Measurements from ENCODE around the gene LMNB1.

The LMNB1 gene

DNA sequence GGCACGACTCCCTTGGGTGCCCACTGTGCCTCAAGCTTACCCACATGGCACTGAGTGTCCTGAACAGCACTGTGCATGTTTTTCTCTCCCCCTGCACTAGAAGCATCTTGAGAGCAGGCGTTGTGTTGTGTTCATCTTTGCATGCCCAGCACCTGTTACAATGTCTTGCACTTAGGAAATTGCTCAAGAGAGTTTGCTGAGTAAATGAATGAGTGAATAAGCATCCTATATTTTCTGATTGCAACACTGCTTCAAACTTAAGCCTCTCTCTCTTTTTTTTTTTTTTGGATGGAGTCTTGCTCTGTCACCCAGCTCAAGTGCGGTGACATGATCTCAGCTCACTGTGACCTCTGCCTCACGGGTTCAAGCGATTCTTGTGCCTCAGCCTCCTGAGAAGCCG is 94.5 kb downstream of the LMNB1 start:
- no peaks in the 10 kb centered on the region for H3K79me2 ChIP-seq (ENCODE audit: insufficient read depth, low read length)
- H3K9me2 ChIP-seq (replicated peaks; ENCODE audit: insufficient read depth, low read length) = no peaks in the 10 kb centered on the region
- H3K27me3 ChIP-seq (ENCODE audit: low read length) = no peaks in the 10 kb centered on the region
- no peaks in the 10 kb centered on the region for H3F3A ChIP-seq (ENCODE audit: insufficient read depth)
- H3K9ac ChIP-seq (ENCODE audit: low read length) = no peak overlapping the region
- no peak overlapping the region for H3K4me2 ChIP-seq (ENCODE audit: low read depth, low read length, poor library complexity, severe bottlenecking)
- H2AFZ ChIP-seq (ENCODE audit: low read depth, low read length, severe bottlenecking) = no peak overlapping the region
- no peak overlapping the region for H3K4me3 ChIP-seq (ENCODE audit: insufficient read depth, low read length, poor library complexity, severe bottlenecking)
- no peaks in the 10 kb centered on the region for H3K9me3 ChIP-seq (ENCODE audit: insufficient read depth, low read length)
- no peak for TF ChIP-seq EZH2phosphoT487 (conservative IDR thresholded peaks at IDR 0.05; ENCODE audit: low read length)
- TF ChIP-seq, protein P1, sequence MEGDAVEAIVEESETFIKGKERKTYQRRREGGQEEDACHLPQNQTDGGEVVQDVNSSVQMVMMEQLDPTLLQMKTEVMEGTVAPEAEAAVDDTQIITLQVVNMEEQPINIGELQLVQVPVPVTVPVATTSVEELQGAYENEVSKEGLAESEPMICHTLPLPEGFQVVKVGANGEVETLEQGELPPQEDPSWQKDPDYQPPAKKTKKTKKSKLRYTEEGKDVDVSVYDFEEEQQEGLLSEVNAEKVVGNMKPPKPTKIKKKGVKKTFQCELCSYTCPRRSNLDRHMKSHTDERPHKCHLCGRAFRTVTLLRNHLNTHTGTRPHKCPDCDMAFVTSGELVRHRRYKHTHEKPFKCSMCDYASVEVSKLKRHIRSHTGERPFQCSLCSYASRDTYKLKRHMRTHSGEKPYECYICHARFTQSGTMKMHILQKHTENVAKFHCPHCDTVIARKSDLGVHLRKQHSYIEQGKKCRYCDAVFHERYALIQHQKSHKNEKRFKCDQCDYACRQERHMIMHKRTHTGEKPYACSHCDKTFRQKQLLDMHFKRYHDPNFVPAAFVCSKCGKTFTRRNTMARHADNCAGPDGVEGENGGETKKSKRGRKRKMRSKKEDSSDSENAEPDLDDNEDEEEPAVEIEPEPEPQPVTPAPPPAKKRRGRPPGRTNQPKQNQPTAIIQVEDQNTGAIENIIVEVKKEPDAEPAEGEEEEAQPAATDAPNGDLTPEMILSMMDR (IDR thresholded peaks at IDR 0.05; ENCODE audit: insufficient read depth, low read length, poor library complexity, severe bottlenecking) = no peak
- no peaks in the 10 kb centered on the region for H3K36me3 ChIP-seq (ENCODE audit: low read length)
- no peak overlapping the region for H3K27ac ChIP-seq (ENCODE audit: low read depth, low read length)
- H4K20me1 ChIP-seq (ENCODE audit: low read depth, low read length) = no peaks in the 10 kb centered on the region

DNA sequence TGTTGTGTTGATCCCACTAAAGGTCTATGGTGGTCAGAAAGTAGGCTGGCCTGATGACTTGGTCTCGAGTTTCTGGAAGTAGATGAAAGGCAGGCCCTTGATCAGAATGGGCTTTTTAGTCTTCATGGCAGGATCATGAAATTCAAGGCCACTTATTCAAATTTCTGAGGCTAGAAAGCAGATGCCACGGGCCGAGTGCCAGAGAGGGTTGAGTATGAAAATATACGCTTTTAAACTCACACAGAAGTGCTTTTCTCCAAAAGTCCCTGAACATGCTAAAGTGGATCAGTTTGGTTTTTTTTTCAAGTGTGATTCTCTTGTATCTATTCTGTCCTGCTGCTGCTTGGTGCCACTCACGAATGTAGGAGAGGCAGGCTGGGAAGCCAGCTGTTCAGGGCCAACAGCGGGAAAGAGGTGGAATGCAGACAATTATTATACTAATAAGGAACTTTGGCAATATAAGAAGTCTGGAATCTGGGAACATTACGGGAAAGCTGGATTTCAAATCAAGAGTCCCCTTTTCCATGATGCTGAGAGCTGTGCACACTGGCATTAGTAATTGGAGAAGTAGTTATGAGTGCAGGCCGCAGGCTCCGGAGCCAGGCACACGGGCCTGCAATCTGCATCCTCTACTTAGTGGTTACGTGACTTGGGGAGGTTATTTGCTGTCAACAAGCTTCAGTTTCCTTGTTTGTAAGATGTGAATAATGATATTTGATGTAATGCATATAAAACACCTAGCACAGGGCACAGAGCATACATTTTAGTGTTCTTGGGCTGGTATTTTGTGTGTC is 95.8 kb downstream of the LMNB1 start:
- no peak overlapping the region for H3K9ac ChIP-seq (ENCODE audit: low read length)
- TF ChIP-seq EZH2phosphoT487 (conservative IDR thresholded peaks at IDR 0.05; ENCODE audit: low read length) = no peak
- TF ChIP-seq, protein P1 (IDR thresholded peaks at IDR 0.05; ENCODE audit: insufficient read depth, low read length, poor library complexity, severe bottlenecking) = no peak
- no peak overlapping the region for H3K4me2 ChIP-seq (ENCODE audit: low read depth, low read length, poor library complexity, severe bottlenecking)
- no peaks in the 10 kb centered on the region for H3K79me2 ChIP-seq (ENCODE audit: insufficient read depth, low read length)
- no peak overlapping the region for H2AFZ ChIP-seq (ENCODE audit: low read depth, low read length, severe bottlenecking)
- H3K9me2 ChIP-seq (replicated peaks; ENCODE audit: insufficient read depth, low read length) = no peaks in the 10 kb centered on the region
- H3K27ac ChIP-seq (ENCODE audit: low read depth, low read length) = no peak overlapping the region
- H3F3A ChIP-seq (ENCODE audit: insufficient read depth) = no peaks in the 10 kb centered on the region
- no peak overlapping the region for H3K4me3 ChIP-seq (ENCODE audit: insufficient read depth, low read length, poor library complexity, severe bottlenecking)
- H3K27me3 ChIP-seq (ENCODE audit: low read length) = no peaks in the 10 kb centered on the region
- no peaks in the 10 kb centered on the region for H4K20me1 ChIP-seq (ENCODE audit: low read depth, low read length)
- H3K36me3 ChIP-seq (ENCODE audit: low read length) = no peaks in the 10 kb centered on the region
- no peaks in the 10 kb centered on the region for H3K9me3 ChIP-seq (ENCODE audit: insufficient read depth, low read length)

DNA sequence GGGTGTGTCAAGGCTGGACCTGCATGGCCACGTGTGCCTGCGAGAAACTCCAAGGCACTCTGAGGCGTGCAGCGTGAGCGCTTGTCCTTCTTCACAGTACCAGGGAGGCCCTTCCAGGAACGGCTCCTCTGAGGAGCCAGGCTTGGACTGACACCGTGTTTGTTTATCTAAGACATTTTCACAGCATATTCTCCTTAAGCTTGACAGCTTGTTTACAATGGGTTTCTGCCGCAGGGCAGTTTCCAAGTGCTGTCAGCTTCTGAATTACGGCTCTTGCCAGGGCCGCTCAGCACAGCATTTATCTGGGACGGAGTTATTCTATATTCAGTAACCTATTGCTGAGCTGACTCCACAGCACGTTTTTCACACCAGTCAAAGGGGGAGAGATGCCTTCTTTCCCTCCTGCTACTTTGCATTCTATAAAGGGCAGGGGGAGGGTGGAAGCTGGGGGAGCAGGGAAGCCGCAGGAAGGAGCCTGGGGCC is 98.4 kb downstream of the LMNB1 start:
- Histone ChIP-seq H3F3A (ENCODE audit: insufficient read depth) (no peaks in the 10 kb centered on the region), H3K27ac (ENCODE audit: low read depth, low read length) (no peak overlapping the region), H3K9ac (ENCODE audit: low read length) (no peak overlapping the region), H3K79me2 (ENCODE audit: insufficient read depth, low read length) (no peaks in the 10 kb centered on the region), H3K9me2 (replicated peaks; ENCODE audit: insufficient read depth, low read length) (no peaks in the 10 kb centered on the region), H3K4me2 (ENCODE audit: low read depth, low read length, poor library complexity, severe bottlenecking) (no peak overlapping the region), H3K4me3 (ENCODE audit: insufficient read depth, low read length, poor library complexity, severe bottlenecking) (no peak overlapping the region), H2AFZ (ENCODE audit: low read depth, low read length, severe bottlenecking) (no peak overlapping the region), H3K27me3 (ENCODE audit: low read length) (no peaks in the 10 kb centered on the region), H3K36me3 (ENCODE audit: low read length) (no peaks in the 10 kb centered on the region), H3K9me3 (ENCODE audit: insufficient read depth, low read length) (no peaks in the 10 kb centered on the region), H4K20me1 (ENCODE audit: low read depth, low read length) (no peaks in the 10 kb centered on the region)
- no peak for TF ChIP-seq EZH2phosphoT487 (conservative IDR thresholded peaks at IDR 0.05; ENCODE audit: low read length)
- TF ChIP-seq, protein P1 (IDR thresholded peaks at IDR 0.05; ENCODE audit: insufficient read depth, low read length, poor library complexity, severe bottlenecking) = no peak
